DND-41 (cell line): Measurements from ENCODE around the gene LCE1F.

ENCODE experiments used
- ATAC-seq: fragments of 200-7000 bp; cut with Tn5 transposase; 3 replicates; pipeline ENCODE4 v1.9.1; 2021; ENCODE audit warnings: low read depth; ENCODE audit not compliant: insufficient read depth
- DNase-seq: peaks from one replicate; pipeline ENCODE4 v3.0.0-alpha.2; 2020
- H2AFZ ChIP-seq: 2 replicates; pipeline ENCODE4 v1.6.0; 2012; ENCODE audit warnings: low read depth, low read length
- H3K27ac ChIP-seq: 2 replicates; pipeline ENCODE4 v1.5.1; 2012; ENCODE audit warnings: low read length, inconsistent platforms
- H3K27me3 ChIP-seq: fragments of 200-600 bp; sonication (generic); 2 replicates; pipeline ENCODE4 v1.6.0; 2012; ENCODE audit warnings: low read length, mild to moderate bottlenecking, inconsistent platforms; ENCODE audit not compliant: insufficient read depth, poor library complexity
- H3K36me3 ChIP-seq: 2 replicates; pipeline ENCODE4 v1.5.1; 2012; ENCODE audit warnings: low read length, inconsistent platforms; ENCODE audit not compliant: insufficient read depth
- H3K4me1 ChIP-seq: 2 replicates; pipeline ENCODE4 v1.5.1; 2012; ENCODE audit warnings: mild to moderate bottlenecking, low read length; ENCODE audit not compliant: insufficient read depth
- H3K4me2 ChIP-seq: 2 replicates; pipeline ENCODE4 v1.6.0; 2012; ENCODE audit warnings: mild to moderate bottlenecking, moderate library complexity, low read length, inconsistent platforms; ENCODE audit not compliant: insufficient read depth
- H3K4me3 ChIP-seq, 2 experiments: fragments of 200-600 bp in 1 of 2; shearing (Covaris generic) in 1 of 2; 2 replicates each; pipeline ENCODE4 v1.5.1; 2012 to 2016; ENCODE audit warnings: inconsistent platforms in 2 of 2, low read length in 2 of 2, mild to moderate bottlenecking in 2 of 2, low read depth in 1 of 2, moderate library complexity in 1 of 2
- H3K79me2 ChIP-seq: 2 replicates; pipeline ENCODE4 v1.6.0; 2012; ENCODE audit warnings: low read length, inconsistent platforms; ENCODE audit not compliant: insufficient read depth
- H3K9ac ChIP-seq: 2 replicates; pipeline ENCODE4 v1.6.0; 2012; ENCODE audit warnings: low read depth, mild to moderate bottlenecking, inconsistent platforms, low read length, moderate library complexity
- H3K9me3 ChIP-seq: 2 replicates; pipeline ENCODE4 v1.5.1; 2012; ENCODE audit warnings: low read length, moderate library complexity, mild to moderate bottlenecking, inconsistent platforms; ENCODE audit not compliant: insufficient read depth, severe bottlenecking
- H4K20me1 ChIP-seq: 2 replicates; pipeline ENCODE4 v1.6.0; 2012; ENCODE audit warnings: low read length; ENCODE audit not compliant: insufficient read depth
- EZH2 ChIP-seq: IDR thresholded peaks from 3 replicates; pipeline ENCODE4 v1.6.1; 2012; ENCODE audit warnings: borderline replicate concordance, low read depth, mild to moderate bottlenecking, moderate library complexity, low read length, inconsistent platforms; ENCODE audit not compliant: severe bottlenecking
- TF ChIP-seq, protein P1 (sequence below): IDR thresholded peaks from 2 replicates; pipeline ENCODE4 v1.5.1; 2012; ENCODE audit warnings: borderline replicate concordance, low read length, moderate library complexity, mild to moderate bottlenecking; ENCODE audit not compliant: poor library complexity, severe bottlenecking; ENCODE audit errors: extremely low read depth

LCE1F gene

DNA sequence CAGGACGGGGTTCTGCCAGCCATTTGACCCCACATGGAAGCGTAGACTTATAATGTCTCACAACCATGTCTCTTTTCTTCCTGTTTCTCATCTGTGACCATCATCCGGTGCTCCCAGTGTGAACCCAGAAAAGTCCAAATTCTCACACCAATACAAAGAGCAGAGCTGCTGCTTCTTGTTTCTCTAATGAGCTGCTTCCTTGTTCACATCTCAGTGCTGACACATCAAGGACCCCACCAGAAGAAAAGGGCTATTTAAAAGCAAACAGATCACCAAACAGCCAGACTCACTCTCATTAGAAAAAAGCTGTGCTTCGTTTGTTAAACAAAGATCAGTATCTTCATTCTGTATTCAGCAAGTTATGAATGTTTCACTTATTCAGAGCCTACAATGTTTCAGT, 20.7 kb downstream of the LCE1F start:
- Histone ChIP-seq H3K27me3 (no peaks in the 10 kb centered on the region), H3K4me3 (no peak overlapping the region), H3K9me3 (no peaks in the 10 kb centered on the region), H3K79me2 (no peaks in the 10 kb centered on the region), H3K36me3 (no peaks in the 10 kb centered on the region), H2AFZ (no peak overlapping the region), H3K9ac (no peak overlapping the region), H3K27ac (no peak overlapping the region), H3K4me1 (no peaks in the 10 kb centered on the region), H3K4me2 (no peak overlapping the region), H4K20me1 (no peaks in the 10 kb centered on the region)
- no peak for DNase-seq
- TF ChIP-seq, protein P1, sequence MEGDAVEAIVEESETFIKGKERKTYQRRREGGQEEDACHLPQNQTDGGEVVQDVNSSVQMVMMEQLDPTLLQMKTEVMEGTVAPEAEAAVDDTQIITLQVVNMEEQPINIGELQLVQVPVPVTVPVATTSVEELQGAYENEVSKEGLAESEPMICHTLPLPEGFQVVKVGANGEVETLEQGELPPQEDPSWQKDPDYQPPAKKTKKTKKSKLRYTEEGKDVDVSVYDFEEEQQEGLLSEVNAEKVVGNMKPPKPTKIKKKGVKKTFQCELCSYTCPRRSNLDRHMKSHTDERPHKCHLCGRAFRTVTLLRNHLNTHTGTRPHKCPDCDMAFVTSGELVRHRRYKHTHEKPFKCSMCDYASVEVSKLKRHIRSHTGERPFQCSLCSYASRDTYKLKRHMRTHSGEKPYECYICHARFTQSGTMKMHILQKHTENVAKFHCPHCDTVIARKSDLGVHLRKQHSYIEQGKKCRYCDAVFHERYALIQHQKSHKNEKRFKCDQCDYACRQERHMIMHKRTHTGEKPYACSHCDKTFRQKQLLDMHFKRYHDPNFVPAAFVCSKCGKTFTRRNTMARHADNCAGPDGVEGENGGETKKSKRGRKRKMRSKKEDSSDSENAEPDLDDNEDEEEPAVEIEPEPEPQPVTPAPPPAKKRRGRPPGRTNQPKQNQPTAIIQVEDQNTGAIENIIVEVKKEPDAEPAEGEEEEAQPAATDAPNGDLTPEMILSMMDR, result no peak
- TF ChIP-seq EZH2, result no peak
- ATAC-seq, result no peak

DNA sequence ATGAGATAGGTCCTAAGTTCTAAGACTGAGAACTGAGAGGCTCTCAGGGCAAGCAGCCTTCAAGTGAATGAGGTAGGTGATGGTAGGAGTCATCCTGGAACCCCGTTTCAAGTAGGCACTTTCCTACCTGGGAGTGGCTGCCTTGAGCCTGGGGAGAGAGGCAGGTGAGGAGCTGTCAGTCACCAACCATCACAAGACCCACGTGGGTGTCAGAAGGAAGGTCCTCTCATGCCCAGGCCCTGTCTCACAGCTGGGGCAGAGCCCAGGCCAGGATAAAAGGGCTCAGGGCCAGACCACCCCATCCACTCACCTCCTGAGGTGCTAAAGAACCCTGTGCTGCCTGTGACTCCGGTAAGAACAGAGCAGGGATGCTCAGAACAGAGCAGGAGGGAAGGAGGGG, 21.5 kb downstream of the LCE1F start, which contains the start of gene LCE1D:
LCE1D (plus strand) TSS at position 301 of the 400 bp plus-strand sequence. CDS start 1,074 bp downstream, outside the sequence.
- no peak within 1 kb of the TSS for H3K9ac ChIP-seq
- H3K36me3 ChIP-seq, result no peaks in the 10 kb centered on the region
- no peaks in the 10 kb centered on the region for H3K79me2 ChIP-seq
- H3K4me1 ChIP-seq, result no peaks in the 10 kb centered on the region
- no peak within 1 kb of the TSS for H3K4me2 ChIP-seq
- H3K9me3 ChIP-seq, result no peaks in the 10 kb centered on the region
- H4K20me1 ChIP-seq, result no peaks in the 10 kb centered on the region
- H3K27me3 ChIP-seq, result peaks cover 2% of the 10 kb centered on the region
- no peak within 1 kb of the TSS for H2AFZ ChIP-seq
- no peak within 1 kb of the TSS for H3K27ac ChIP-seq
- no peak for ATAC-seq
- no peak for DNase-seq
- H3K4me3 ChIP-seq, result no peak within 1 kb of the TSS
- TF ChIP-seq, protein P1, result no peak
- TF ChIP-seq EZH2, result no peak

DNA sequence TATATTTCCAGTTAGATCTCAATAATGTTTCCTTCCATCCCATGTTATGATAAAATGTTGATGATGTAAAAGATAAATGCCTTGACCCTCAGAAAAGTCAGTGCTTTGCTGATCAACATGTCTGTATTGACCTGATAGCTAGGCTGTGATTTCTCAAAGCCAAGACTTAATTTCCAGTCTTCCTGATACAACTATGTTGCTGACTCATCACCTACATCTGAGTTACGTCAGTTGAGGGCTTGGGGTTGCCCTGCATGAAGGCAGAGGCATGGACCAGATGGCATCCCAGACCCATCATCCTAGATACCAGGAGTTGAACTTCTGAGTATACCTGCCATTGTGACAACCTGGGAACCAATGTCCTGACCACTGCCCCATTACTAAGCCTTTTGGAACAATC, 26.4 kb downstream of the LCE1F start:
- ATAC-seq, result no peak
- H2AFZ ChIP-seq, result no peak overlapping the region
- H3K36me3 ChIP-seq, result no peaks in the 10 kb centered on the region
- no peaks in the 10 kb centered on the region for H3K4me1 ChIP-seq
- no peak overlapping the region for H3K9ac ChIP-seq
- H3K79me2 ChIP-seq, result no peaks in the 10 kb centered on the region
- no peak for DNase-seq
- H3K9me3 ChIP-seq, result no peaks in the 10 kb centered on the region
- no peak overlapping the region for H3K4me2 ChIP-seq
- H3K27me3 ChIP-seq, result peaks cover 10% of the 10 kb centered on the region
- 0 out of 2 replicates have a peak, but pooled peaks cover under 1% of the 10 kb centered on the region for H4K20me1 ChIP-seq
- no peak overlapping the region for H3K27ac ChIP-seq
- TF ChIP-seq, protein P1, result no peak
- no peak for TF ChIP-seq EZH2
- no peak overlapping the region for H3K4me3 ChIP-seq

DNA sequence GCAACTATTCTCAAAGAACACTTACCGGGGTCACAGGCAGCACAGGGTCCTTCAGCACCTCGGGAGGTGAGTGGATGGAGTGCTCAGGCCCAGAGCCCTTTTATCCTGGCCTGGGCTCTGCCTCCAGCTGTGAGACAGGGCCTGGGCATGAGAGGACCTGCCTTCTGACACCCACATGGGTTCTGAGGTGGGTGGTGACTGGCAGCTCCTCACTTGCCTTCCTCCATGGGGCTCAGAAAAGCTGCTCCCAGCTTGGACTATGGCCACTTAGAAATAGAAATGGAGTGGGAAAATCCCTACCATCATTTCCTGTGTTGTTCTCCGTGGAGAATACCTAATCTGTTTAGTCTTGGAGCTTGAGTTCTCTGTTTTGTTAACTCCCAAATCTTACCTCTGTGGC, 31.6 kb downstream of the LCE1F start, which contains the start of gene LCE1C:
LCE1C (minus strand) TSS at position 76 of the 400 bp plus-strand sequence. CDS start 1,173 bp downstream, outside the sequence.
- H2AFZ ChIP-seq, result no peak within 1 kb of the TSS
- H4K20me1 ChIP-seq, result peaks cover 3% of the 10 kb centered on the region; the same call in 1 of the 2 replicates
- H3K4me3 ChIP-seq, result no peak within 1 kb of the TSS
- H3K27me3 ChIP-seq, result peaks cover 6% of the 10 kb centered on the region
- DNase-seq (no peak), ATAC-seq (no peak)
- TF ChIP-seq EZH2, result no peak
- TF ChIP-seq, protein P1, result no peak
- H3K27ac ChIP-seq, result no peak within 1 kb of the TSS
- H3K4me1 ChIP-seq, result no peaks in the 10 kb centered on the region
- no peak within 1 kb of the TSS for H3K9ac ChIP-seq
- no peaks in the 10 kb centered on the region for H3K36me3 ChIP-seq
- H3K79me2 ChIP-seq, result no peaks in the 10 kb centered on the region
- H3K4me2 ChIP-seq, result no peak within 1 kb of the TSS
- H3K9me3 ChIP-seq, result no peaks in the 10 kb centered on the region
